Anterior cingulate cortex (tissue), 58 donors: Measurements from ENCODE around the gene CGB8.
"Not testable (repeated sequence)": the region's sequence is repeated elsewhere in the genome, so short reads cannot be mapped to it uniquely, and the experiment has no call there.

Source experiments
- DNase-seq, 58 donors: peaks; one replicate each; lab custom pipeline; 2025; lab: John Stamatoyannopoulos, UW

Gene CGB8

GRCh38 chr19:49049011-49049410 is at the start of gene CGB8:
TSS of gene CGB8 (minus strand) at chr19:49049111. CDS start at chr19:49048739, 372 bp downstream.
- DNase-seq: not testable (repeated sequence)

- DNase-seq: peak in 46 of 58 donors; percentile 4 to 78 (median 39)
Observed at GRCh38 chr19:49097453-49098288, 48.8 kb upstream of the CGB8 start.

GRCh38 chr19:49094505-49095482 is 45.9 kb upstream of the CGB8 start:
- DNase-seq: peak in 41 of 58 donors; percentile 3 to 70 (median 32)

GRCh38 chr19:49092686-49093085 is 43.8 kb upstream of the CGB8 start:
- no peak for DNase-seq

GRCh38 chr19:49091391-49092038 is 42.6 kb upstream of the CGB8 start:
- DNase-seq: no peak

GRCh38 chr19:49086296-49086695 is 37.4 kb upstream of the CGB8 start:
- DNase-seq: no peak

- DNase-seq: peak in 1 of 58 donors; percentile 25
Observed at GRCh38 chr19:49085868-49086232, 36.9 kb upstream of the CGB8 start.

- DNase-seq: peak; percentile 82 to 99 (median 97)
Observed at GRCh38 chr19:49085020-49085867, 36.3 kb upstream of the CGB8 start, which contains the start of gene SNRNP70. TSS of gene SNRNP70 (plus strand) at chr19:49085451. CDS start at chr19:49086415, 964 bp downstream.

- peak in 1 of 58 donors; percentile 55 for DNase-seq
Observed at GRCh38 chr19:49084206-49085019, 35.5 kb upstream of the CGB8 start.

- no peak for DNase-seq
Observed at GRCh38 chr19:49081273-49081672, 32.4 kb upstream of the CGB8 start.

GRCh38 chr19:49080392-49080791 is 31.5 kb upstream of the CGB8 start:
- DNase-seq: no peak

- peak in 39 of 58 donors; percentile 1 to 68 (median 31) for DNase-seq
Observed at GRCh38 chr19:49074869-49075268, 26.0 kb upstream of the CGB8 start.

- no peak for DNase-seq
Observed at GRCh38 chr19:49073514-49074378, 24.8 kb upstream of the CGB8 start.

GRCh38 chr19:49071860-49072547 is 23.1 kb upstream of the CGB8 start:
- no peak for DNase-seq

- DNase-seq: no peak
Observed at GRCh38 chr19:49070416-49070815, 21.5 kb upstream of the CGB8 start.

GRCh38 chr19:49069026-49069425 is 20.1 kb upstream of the CGB8 start:
- DNase-seq: no peak

- DNase-seq: no peak
Observed at GRCh38 chr19:49067554-49067953, 18.6 kb upstream of the CGB8 start.
